ENCODE results near the gene SPSB4. TPM values are rescaled to one million over a fixed set of nuclear protein-coding genes. Genes with fewer than 3 reads are reported as not detected.

The SPSB4 gene
- total RNA-seq, 2 donors from 2014 or later, result 7.5 to 8.2 TPM

- H3K4me3 ChIP-seq (ENCODE audit: low read length), result no peak overlapping the region
- H3K4me1 ChIP-seq (ENCODE audit: control insufficient read depth, insufficient read depth, low read length), result no peaks in the 10 kb centered on the region
- Mint-ChIP-seq H3K36me3 (ENCODE audit: low read depth) (no peaks in the 10 kb centered on the region), H3K27me3 (ENCODE audit: insufficient read depth) (no peaks in the 10 kb centered on the region), H3K4me1 (peaks cover 4% of the 10 kb centered on the region), H3K27ac (no peak overlapping the region), H3K9me3 (peaks cover 25% of the 10 kb centered on the region), H3K4me3 (no peak overlapping the region)
- no peak overlapping the region for H3K9ac ChIP-seq (ENCODE audit: extremely low read depth, low read length, poor library complexity, severe bottlenecking)
- no peaks in the 10 kb centered on the region for H3K36me3 ChIP-seq (ENCODE audit: control insufficient read depth, insufficient read depth, low read length)
- H3K27ac ChIP-seq (ENCODE audit: low read depth, low read length), result no peak overlapping the region
- TF ChIP-seq CTCF (conservative IDR thresholded peaks at IDR 0.05), result no peak
- 50% methylated on average over 2 of the region's 2 CpGs; no CpG with 5 or more reads in 1 of the 2 experiments for WGBS, 2 experiments (ENCODE audit: insufficient coverage in 1 of 2, insufficient read length in 1 of 2)
- no peak for DNase-seq
- peaks cover 13% of the 10 kb centered on the region for H3K9me3 ChIP-seq (ENCODE audit: control insufficient read depth, low read length)
- no peaks in the 10 kb centered on the region for H3K27me3 ChIP-seq (ENCODE audit: control insufficient read depth, insufficient read depth, low read length, poor library complexity, severe bottlenecking)
These were observed 132.5 kb downstream of the SPSB4 start for GRCh38 chr3:141183606-141184005.

- Histone ChIP-seq H3K4me3 (ENCODE audit: low read length) (no peak overlapping the region), H3K36me3 (ENCODE audit: control insufficient read depth, insufficient read depth, low read length) (no peaks in the 10 kb centered on the region), H3K4me1 (ENCODE audit: control insufficient read depth, insufficient read depth, low read length) (no peaks in the 10 kb centered on the region), H3K9ac (ENCODE audit: extremely low read depth, low read length, poor library complexity, severe bottlenecking) (no peak overlapping the region), H3K27ac (ENCODE audit: low read depth, low read length) (no peak overlapping the region), H3K27me3 (ENCODE audit: control insufficient read depth, insufficient read depth, low read length, poor library complexity, severe bottlenecking) (no peaks in the 10 kb centered on the region), H3K9me3 (ENCODE audit: control insufficient read depth, low read length) (peaks cover 9% of the 10 kb centered on the region)
- H3K27ac Mint-ChIP-seq, result no peak overlapping the region
- no peak overlapping the region for H3K4me3 Mint-ChIP-seq
- no peak for DNase-seq
- H3K4me1 Mint-ChIP-seq, result peaks cover 4% of the 10 kb centered on the region
- no peaks in the 10 kb centered on the region for H3K27me3 Mint-ChIP-seq (ENCODE audit: insufficient read depth)
- 66 to 72% methylated on average over 4 of the region's 4 CpGs for WGBS, 2 experiments (ENCODE audit: insufficient coverage in 1 of 2, insufficient read length in 1 of 2)
- no peaks in the 10 kb centered on the region for H3K36me3 Mint-ChIP-seq (ENCODE audit: low read depth)
- no peak for TF ChIP-seq CTCF (conservative IDR thresholded peaks at IDR 0.05)
- peaks cover 20% of the 10 kb centered on the region for H3K9me3 Mint-ChIP-seq
These were observed 133.3 kb downstream of the SPSB4 start for GRCh38 chr3:141184430-141184829.

- Histone ChIP-seq H3K9me3 (ENCODE audit: control insufficient read depth, low read length) (no peaks in the 10 kb centered on the region), H3K27ac (ENCODE audit: low read depth, low read length) (no peak overlapping the region), H3K9ac (ENCODE audit: extremely low read depth, low read length, poor library complexity, severe bottlenecking) (no peak overlapping the region), H3K36me3 (ENCODE audit: control insufficient read depth, insufficient read depth, low read length) (no peaks in the 10 kb centered on the region), H3K4me1 (ENCODE audit: control insufficient read depth, insufficient read depth, low read length) (no peaks in the 10 kb centered on the region), H3K27me3 (ENCODE audit: control insufficient read depth, insufficient read depth, low read length, poor library complexity, severe bottlenecking) (no peaks in the 10 kb centered on the region), H3K4me3 (ENCODE audit: low read length) (no peak overlapping the region)
- no peak for DNase-seq
- H3K4me3 Mint-ChIP-seq, result no peak overlapping the region
- 93% methylated on average over 2 of the region's 2 CpGs for WGBS, 2 experiments (ENCODE audit: insufficient coverage in 1 of 2, insufficient read length in 1 of 2)
- no peaks in the 10 kb centered on the region for H3K36me3 Mint-ChIP-seq (ENCODE audit: low read depth)
- H3K4me1 Mint-ChIP-seq, result peaks cover 2% of the 10 kb centered on the region
- no peak for TF ChIP-seq CTCF (conservative IDR thresholded peaks at IDR 0.05)
- H3K9me3 Mint-ChIP-seq, result peaks cover 1% of the 10 kb centered on the region
- no peaks in the 10 kb centered on the region for H3K27me3 Mint-ChIP-seq (ENCODE audit: insufficient read depth)
- no peak overlapping the region for H3K27ac Mint-ChIP-seq
These were observed 140.1 kb downstream of the SPSB4 start for GRCh38 chr3:141191097-141191749.
